ENCODE measurements around the gene MEMO1.

- no peak for TF ChIP-seq POLR2AphosphoS5 (IDR thresholded peaks at IDR 0.05; ENCODE audit: low read depth, low read length)
- TF ChIP-seq POLR2A (IDR thresholded peaks at IDR 0.05; ENCODE audit: low read depth, low read length), result no peak
These were observed 145.6 kb downstream of the MEMO1 start for GRCh38 chr2:31865215-31865614.
